WTC11 (cell line): ENCODE results near the gene ABAT. TPM values are rescaled to one million over a fixed set of nuclear protein-coding genes. Genes with fewer than 3 reads are reported as not detected.

Experiments
- ATAC-seq: fragments of 200-7000 bp; cut with Tn5 transposase; 2 replicates; pipeline ENCODE4 v1.10.0; 2021; ENCODE audit warnings: mild to moderate bottlenecking, moderate library complexity
- CTCF ChIA-PET: fragments of 300-600 bp; sonication (Branson Sonifier 250); formaldehyde crosslinking; loops from one replicate; lab custom pipeline; 2021; ENCODE audit warnings: antibody characterized with exemption; lab: Charles Lee
- POLR2A ChIA-PET: fragments of 350-600 bp; sonication (Branson Sonifier 250); formaldehyde crosslinking; loops from one replicate; lab custom pipeline; 2021; ENCODE audit warnings: antibody characterized with exemption; lab: Charles Lee
- DNase-seq: peaks from one replicate; pipeline ENCODE4 v3.0.0; 2021; ENCODE audit warnings: low spot score
- H3K27ac Mint-ChIP-seq: 2 replicates; pipeline ENCODE4 v1.8.0; 2021; ENCODE audit warnings: mixed read lengths
- H3K27me3 Mint-ChIP-seq: 2 replicates; pipeline ENCODE4 v1.8.0; 2021; ENCODE audit warnings: low read depth, mild to moderate bottlenecking, moderate library complexity, mixed read lengths
- H3K36me3 Mint-ChIP-seq: 2 replicates; pipeline ENCODE4 v1.8.0; 2021; ENCODE audit warnings: mixed read lengths
- H3K4me1 Mint-ChIP-seq: 2 replicates; pipeline ENCODE4 v1.8.0; 2022; ENCODE audit warnings: mixed read lengths
- H3K4me3 Mint-ChIP-seq: 2 replicates; pipeline ENCODE4 v1.8.0; 2021; ENCODE audit warnings: mild to moderate bottlenecking, moderate library complexity, mixed read lengths
- H3K9me3 Mint-ChIP-seq: 2 replicates; pipeline ENCODE4 v1.8.0; 2021; ENCODE audit warnings: mixed read lengths
- FOXP1 ChIP-seq: sonication (generic); formaldehyde crosslinking; IDR thresholded peaks from 2 replicates; pipeline ENCODE4 v1.8.0; 2022; ENCODE audit warnings: missing genetic modification reagents, mild to moderate bottlenecking, moderate library complexity, borderline replicate concordance
- GRHL2 ChIP-seq: fragments of 250-450 bp; sonication (Bioruptor Pico); IDR thresholded peaks from 2 replicates; pipeline ENCODE4 v1.8.0; 2022; ENCODE audit warnings: mild to moderate bottlenecking, moderate library complexity; ENCODE audit not compliant: insufficient replicate concordance, severe bottlenecking
- GTF2I ChIP-seq: fragments of 250-450 bp; sonication (Bioruptor Pico); conservative IDR thresholded peaks from 2 replicates; pipeline ENCODE4 v1.4.0; 2021; ENCODE audit warnings: mild to moderate bottlenecking
- TCF7 ChIP-seq: sonication (generic); formaldehyde crosslinking; IDR thresholded peaks from 2 replicates; pipeline ENCODE4 v1.8.0; 2022; ENCODE audit warnings: mild to moderate bottlenecking, low read depth, missing genetic modification reagents, moderate library complexity
- TEAD4 ChIP-seq: sonication (generic); formaldehyde crosslinking; IDR thresholded peaks from 2 replicates; pipeline ENCODE4 v1.8.0; 2022; ENCODE audit warnings: mild to moderate bottlenecking, missing genetic modification reagents
- ZBTB43 ChIP-seq: sonication (generic); formaldehyde crosslinking; IDR thresholded peaks from 2 replicates; pipeline ENCODE4 v1.8.1; 2023; ENCODE audit warnings: mild to moderate bottlenecking, missing genetic modification reagents
- ZNF138 ChIP-seq: sonication (generic); formaldehyde crosslinking; conservative IDR thresholded peaks from 2 replicates; pipeline ENCODE4 v1.8.1; 2022; ENCODE audit warnings: mild to moderate bottlenecking, moderate library complexity, missing genetic modification reagents
- ZNF317 ChIP-seq: sonication (generic); formaldehyde crosslinking; IDR thresholded peaks from 2 replicates; pipeline ENCODE4 v1.8.1; 2023; ENCODE audit warnings: low read depth, mild to moderate bottlenecking, moderate library complexity, missing genetic modification reagents, borderline replicate concordance
- ZNF416 ChIP-seq: fragments of 250-450 bp; sonication (Bioruptor Pico); IDR thresholded peaks from 2 replicates; pipeline ENCODE4 v1.9.0; 2021; ENCODE audit warnings: mild to moderate bottlenecking, inconsistent platforms
- ZNF423 ChIP-seq: fragments of 250-450 bp; sonication (Bioruptor Pico); IDR thresholded peaks from 2 replicates; pipeline ENCODE4 v2.1.2; 2022; ENCODE audit warnings: mild to moderate bottlenecking, moderate library complexity
- total RNA-seq: library from RNA; stranded (reverse); gene quantifications from 3 replicates; pipeline ENCODE4 v1.2.3, GENCODE V29; 2021
- TF ChIP-seq, protein P1 (sequence below): sonication (generic); formaldehyde crosslinking; IDR thresholded peaks from 2 replicates; pipeline ENCODE4 v1.8.0; 2022; ENCODE audit warnings: mild to moderate bottlenecking, missing genetic modification reagents
- TF ChIP-seq, protein P2 (sequence below): sonication (generic); formaldehyde crosslinking; IDR thresholded peaks from 2 replicates; pipeline ENCODE4 v1.8.1; 2023; ENCODE audit warnings: mild to moderate bottlenecking, missing genetic modification reagents
- TF ChIP-seq, protein P3 (sequence below): fragments of 250-450 bp; sonication (Bioruptor Pico); IDR thresholded peaks from 2 replicates; pipeline ENCODE4 v1.9.0; 2021; ENCODE audit warnings: moderate library complexity, mild to moderate bottlenecking, inconsistent platforms, borderline replicate concordance
- TF ChIP-seq, protein P4 (sequence below): sonication (generic); formaldehyde crosslinking; IDR thresholded peaks from 2 replicates; pipeline ENCODE4 v1.8.1; 2022; ENCODE audit warnings: low read depth, mild to moderate bottlenecking, moderate library complexity, missing genetic modification reagents, borderline replicate concordance

Gene ABAT
- total RNA-seq, 1 experiment from 2014 or later = 6.6 TPM

DNA sequence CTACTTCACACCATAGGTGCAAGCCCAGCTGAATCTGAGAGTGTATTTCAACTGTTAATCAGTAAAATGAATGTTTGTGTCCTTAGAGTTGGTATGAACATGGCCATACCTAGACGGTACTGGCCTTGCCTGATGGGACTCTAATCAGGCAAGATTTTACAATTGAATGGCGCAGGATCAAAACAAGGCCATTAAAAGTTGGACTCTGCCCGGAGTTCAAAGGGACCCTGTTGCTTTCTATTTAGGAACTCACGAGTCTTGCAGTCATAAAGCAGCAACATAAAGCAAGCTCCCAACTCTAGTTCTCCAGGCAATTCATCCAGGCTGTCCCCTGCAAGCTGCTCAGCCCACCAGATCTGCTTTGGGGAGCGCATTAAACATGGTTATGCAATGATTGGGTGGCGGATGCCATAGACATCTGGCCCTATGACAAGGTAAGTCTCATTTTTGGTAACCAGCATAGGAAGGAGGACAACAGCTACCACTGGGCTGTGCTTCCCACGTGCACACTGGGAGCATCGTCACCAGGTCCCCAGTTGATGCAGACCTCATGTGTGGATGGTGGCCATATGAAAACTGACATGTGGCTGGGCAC, 114.3 kb downstream of the ABAT start:
- ChIA-PET CTCF (interaction anchor here (0.8 to 1.3 kb wide), 3 partner anchors 8 to 153 kb away, joined by 3 read pairs; partner anchors contain the start of gene TMEM186), POLR2A (no interaction called here)
- Mint-ChIP-seq H3K27ac (no peak overlapping the region), H3K27me3 (no peaks in the 10 kb centered on the region), H3K4me1 (0 out of 2 replicates have a peak, but pooled peaks cover 2% of the 10 kb centered on the region), H3K36me3 (no peaks in the 10 kb centered on the region), H3K9me3 (no peaks in the 10 kb centered on the region), H3K4me3 (no peak overlapping the region)
- DNase-seq (no peak), ATAC-seq (no peak)
- TF ChIP-seq ZBTB43 (CRISPR knock-in tag) = no peak

DNA sequence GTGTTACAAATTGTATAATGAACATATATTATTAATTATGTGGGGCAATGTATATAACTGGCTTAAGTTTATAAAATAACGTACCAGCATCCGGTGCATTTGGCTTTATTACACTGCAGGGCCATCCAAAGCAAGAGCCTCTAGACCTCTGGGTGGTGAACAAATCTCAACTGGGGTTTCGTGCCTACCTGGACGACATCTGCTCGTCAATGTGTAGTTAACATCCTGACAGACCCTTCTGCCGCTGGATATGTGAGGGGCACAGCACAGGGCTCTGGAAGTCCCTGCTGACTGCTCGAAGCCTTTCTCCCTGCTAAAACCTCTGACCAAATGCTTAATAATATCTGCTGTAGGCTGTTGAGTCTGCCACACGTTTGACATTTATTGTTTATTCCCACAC, 120.7 kb downstream of the ABAT start:
- ATAC-seq (0 out of 2 replicates have a peak, but pooled peaks have one; percentile 2), DNase-seq (no peak)
- ChIA-PET CTCF (no interaction called here), POLR2A (no interaction called here)
- H3K4me3 Mint-ChIP-seq = peak overlapping the region; percentile 40; the same call in 1 of the 2 replicates
- H3K27me3 Mint-ChIP-seq = no peaks in the 10 kb centered on the region
- no peaks in the 10 kb centered on the region for H3K9me3 Mint-ChIP-seq
- TF ChIP-seq TCF7 (CRISPR knock-in tag) (no peak), TEAD4 (CRISPR knock-in tag) (no peak), ZNF423 (no peak), ZBTB43 (CRISPR knock-in tag) (no peak), ZNF416 (no peak), GTF2I (CRISPR knock-in tag) (no peak), ZNF317 (CRISPR knock-in tag) (no peak), ZNF138 (CRISPR knock-in tag) (no peak), FOXP1 (no peak), GRHL2 (CRISPR knock-in tag) (no peak)
- TF ChIP-seq, protein P1, sequence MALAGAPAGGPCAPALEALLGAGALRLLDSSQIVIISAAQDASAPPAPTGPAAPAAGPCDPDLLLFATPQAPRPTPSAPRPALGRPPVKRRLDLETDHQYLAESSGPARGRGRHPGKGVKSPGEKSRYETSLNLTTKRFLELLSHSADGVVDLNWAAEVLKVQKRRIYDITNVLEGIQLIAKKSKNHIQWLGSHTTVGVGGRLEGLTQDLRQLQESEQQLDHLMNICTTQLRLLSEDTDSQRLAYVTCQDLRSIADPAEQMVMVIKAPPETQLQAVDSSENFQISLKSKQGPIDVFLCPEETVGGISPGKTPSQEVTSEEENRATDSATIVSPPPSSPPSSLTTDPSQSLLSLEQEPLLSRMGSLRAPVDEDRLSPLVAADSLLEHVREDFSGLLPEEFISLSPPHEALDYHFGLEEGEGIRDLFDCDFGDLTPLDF (CRISPR knock-in tag) = no peak
- TF ChIP-seq, protein P2, sequence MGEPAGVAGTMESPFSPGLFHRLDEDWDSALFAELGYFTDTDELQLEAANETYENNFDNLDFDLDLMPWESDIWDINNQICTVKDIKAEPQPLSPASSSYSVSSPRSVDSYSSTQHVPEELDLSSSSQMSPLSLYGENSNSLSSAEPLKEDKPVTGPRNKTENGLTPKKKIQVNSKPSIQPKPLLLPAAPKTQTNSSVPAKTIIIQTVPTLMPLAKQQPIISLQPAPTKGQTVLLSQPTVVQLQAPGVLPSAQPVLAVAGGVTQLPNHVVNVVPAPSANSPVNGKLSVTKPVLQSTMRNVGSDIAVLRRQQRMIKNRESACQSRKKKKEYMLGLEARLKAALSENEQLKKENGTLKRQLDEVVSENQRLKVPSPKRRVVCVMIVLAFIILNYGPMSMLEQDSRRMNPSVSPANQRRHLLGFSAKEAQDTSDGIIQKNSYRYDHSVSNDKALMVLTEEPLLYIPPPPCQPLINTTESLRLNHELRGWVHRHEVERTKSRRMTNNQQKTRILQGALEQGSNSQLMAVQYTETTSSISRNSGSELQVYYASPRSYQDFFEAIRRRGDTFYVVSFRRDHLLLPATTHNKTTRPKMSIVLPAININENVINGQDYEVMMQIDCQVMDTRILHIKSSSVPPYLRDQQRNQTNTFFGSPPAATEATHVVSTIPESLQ = no peak
- TF ChIP-seq, protein P3, sequence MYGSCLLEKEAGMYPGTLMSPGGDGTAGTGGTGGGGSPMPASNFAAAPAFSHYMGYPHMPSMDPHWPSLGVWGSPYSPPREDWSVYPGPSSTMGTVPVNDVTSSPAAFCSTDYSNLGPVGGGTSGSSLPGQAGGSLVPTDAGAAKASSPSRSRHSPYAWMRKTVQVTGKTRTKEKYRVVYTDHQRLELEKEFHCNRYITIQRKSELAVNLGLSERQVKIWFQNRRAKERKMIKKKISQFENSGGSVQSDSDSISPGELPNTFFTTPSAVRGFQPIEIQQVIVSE (CRISPR knock-in tag) = no peak
- TF ChIP-seq, protein P4, sequence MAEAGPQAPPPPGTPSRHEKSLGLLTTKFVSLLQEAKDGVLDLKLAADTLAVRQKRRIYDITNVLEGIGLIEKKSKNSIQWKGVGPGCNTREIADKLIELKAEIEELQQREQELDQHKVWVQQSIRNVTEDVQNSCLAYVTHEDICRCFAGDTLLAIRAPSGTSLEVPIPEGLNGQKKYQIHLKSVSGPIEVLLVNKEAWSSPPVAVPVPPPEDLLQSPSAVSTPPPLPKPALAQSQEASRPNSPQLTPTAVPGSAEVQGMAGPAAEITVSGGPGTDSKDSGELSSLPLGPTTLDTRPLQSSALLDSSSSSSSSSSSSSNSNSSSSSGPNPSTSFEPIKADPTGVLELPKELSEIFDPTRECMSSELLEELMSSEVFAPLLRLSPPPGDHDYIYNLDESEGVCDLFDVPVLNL = no peak
- H3K36me3 Mint-ChIP-seq = 0 out of 2 replicates have a peak, but pooled peaks cover 3% of the 10 kb centered on the region
- H3K4me1 Mint-ChIP-seq = peaks cover 24% of the 10 kb centered on the region
- peak overlapping the region; percentile 55; the same call in 1 of the 2 replicates for H3K27ac Mint-ChIP-seq
